GM18861 (cell line): ENCODE measurements around the gene SPZ1.
"Not testable (repeated sequence)": the region's sequence is repeated elsewhere in the genome, so short reads cannot be mapped to it uniquely, and the experiment has no call there.

ENCODE experiments used
- ATAC-seq: cut with Tn5 transposase; IDR thresholded peaks from one replicate; pipeline ENCODE4 v1.9.1; 2021; ENCODE audit not compliant: unreplicated experiment

SPZ1 gene, protein sequence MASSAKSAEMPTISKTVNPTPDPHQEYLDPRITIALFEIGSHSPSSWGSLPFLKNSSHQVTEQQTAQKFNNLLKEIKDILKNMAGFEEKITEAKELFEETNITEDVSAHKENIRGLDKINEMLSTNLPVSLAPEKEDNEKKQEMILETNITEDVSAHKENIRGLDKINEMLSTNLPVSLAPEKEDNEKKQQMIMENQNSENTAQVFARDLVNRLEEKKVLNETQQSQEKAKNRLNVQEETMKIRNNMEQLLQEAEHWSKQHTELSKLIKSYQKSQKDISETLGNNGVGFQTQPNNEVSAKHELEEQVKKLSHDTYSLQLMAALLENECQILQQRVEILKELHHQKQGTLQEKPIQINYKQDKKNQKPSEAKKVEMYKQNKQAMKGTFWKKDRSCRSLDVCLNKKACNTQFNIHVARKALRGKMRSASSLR

DNA sequence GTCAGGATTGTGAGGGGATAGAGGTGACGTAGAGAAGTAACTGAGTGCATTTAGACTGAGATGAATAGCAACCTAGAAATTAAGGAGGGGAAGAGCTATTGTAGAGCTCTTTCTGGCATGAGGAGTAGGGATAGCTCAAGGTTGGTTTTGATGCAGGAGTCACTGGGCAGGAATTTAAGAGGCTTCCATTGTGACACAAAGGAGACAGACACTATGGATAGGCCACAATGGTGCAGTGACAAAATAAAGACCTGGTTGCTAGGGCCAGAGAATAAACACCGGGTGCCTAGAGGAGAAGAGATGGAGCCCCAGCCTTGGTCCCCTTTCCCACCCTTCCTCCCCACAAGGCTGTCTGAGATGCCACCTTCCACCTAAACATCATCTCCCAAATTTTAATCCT, at the start of gene SPZ1:
Gene SPZ1 (plus strand): TSS at position 301 of the 400 bp plus-strand sequence. CDS start 214 bp downstream, outside the sequence.
- no peak for ATAC-seq

DNA sequence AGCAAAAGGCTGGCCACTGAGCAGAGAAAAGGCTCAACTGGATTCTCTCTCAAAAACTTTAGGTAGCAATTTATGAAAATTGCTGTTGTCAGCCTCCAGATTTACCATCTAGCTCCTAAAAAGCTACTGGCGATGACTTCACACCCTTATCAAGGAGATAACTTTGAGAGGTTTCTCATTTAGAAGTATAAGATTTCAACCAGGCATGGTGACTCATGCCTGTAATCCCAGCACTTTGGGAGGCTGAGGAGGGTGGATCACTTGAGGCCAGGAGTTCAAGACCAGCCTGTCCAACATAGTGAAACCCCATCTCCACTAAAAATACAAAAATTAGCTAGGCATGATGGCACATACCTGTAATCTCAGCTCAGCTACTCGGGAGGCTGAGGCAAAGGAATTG, 49.3 kb upstream of the SPZ1 start:
- not testable (repeated sequence) for ATAC-seq

- no peak for ATAC-seq
These were observed 44.5 kb upstream of the SPZ1 start for GRCh38 chr5:80275347-80275746.

DNA sequence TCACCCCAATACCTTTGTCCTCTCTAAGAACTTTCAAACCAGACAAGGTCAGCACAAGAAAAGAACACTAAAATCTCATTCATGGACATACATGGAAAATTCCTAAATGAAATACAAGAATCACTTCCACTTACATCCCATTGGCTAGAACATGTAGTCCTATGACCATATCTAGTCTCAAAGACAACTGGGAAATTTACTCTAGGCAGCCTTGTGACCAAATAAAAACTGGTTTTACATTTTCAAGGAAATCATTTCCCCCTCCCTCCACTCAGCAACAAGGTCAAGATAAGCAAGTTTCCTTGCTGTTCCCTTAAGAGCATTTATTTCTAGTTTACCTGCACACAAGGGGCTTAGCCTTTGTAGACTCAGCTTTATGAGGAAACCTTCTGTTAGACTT, 43.6 kb upstream of the SPZ1 start:
- no peak for ATAC-seq

DNA sequence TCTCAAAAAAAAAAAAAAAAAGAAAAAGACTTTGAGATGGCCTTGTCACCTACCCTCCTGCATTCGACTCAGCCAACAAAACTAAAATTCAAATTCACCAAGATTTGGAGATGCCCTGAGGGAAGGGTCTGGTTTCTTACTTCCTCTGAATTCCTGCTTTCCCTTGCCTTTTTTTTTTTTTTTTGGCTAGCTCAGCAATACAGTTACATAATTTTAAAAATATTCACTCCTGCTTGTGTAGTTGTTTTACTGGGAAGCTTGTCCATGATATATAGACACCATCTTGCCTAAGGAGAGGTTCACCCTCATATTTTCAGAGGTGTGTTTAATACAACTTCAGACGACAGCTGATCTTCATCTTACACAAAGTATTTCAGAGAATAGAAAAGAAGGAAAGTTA, 42.6 kb upstream of the SPZ1 start:
- no peak for ATAC-seq

- no peak for ATAC-seq
These were observed 37.7 kb upstream of the SPZ1 start for GRCh38 chr5:80282054-80282453.

GRCh38 chr5:80283360-80283759, 36.4 kb upstream of the SPZ1 start:
- no peak for ATAC-seq

DNA sequence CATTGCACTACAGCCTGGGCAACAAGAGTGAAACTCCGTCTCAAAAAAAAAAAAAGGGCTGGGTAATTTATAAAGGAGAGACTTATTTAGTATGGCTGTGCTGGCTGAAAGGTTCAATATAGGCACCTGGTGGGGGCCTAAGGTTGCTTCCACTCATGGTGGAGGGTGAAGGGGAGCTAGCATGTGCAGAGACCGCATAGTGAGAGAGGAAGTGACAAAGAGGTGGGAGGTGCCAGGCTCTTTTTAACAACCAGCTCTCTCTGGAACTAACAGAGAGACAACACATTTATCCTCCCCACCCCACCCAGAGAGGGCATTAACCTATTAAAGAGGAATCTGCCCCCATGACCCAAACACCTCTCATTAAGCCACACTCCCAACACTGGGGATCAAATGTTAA, 35.1 kb upstream of the SPZ1 start:
- no peak for ATAC-seq

DNA sequence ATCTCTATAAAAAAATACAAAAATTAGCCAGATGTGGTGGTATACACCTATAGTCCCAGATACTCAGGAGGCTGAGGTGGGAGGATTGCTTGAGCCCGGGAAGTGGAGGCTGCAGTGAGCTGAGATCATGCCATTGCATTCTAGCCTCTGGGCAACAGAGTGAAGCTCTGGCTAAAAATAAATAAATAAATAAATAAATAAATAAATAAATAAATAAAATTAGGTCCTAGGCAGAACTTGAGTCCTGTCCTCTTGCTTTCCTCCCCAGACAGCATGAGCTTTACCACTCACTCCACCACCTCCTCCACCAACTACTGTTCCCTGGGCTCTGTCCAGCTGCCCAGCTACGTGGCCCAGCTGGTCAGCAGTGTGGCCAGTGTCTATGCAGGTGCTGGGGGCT, 31.6 kb upstream of the SPZ1 start:
- no peak for ATAC-seq

- ATAC-seq = no peak
These were observed 30.5 kb upstream of the SPZ1 start for GRCh38 chr5:80289320-80289719.

- no peak for ATAC-seq
These were observed 28.0 kb upstream of the SPZ1 start for GRCh38 chr5:80291761-80292160.

GRCh38 chr5:80296121-80296520, 23.7 kb upstream of the SPZ1 start:
- no peak for ATAC-seq

DNA sequence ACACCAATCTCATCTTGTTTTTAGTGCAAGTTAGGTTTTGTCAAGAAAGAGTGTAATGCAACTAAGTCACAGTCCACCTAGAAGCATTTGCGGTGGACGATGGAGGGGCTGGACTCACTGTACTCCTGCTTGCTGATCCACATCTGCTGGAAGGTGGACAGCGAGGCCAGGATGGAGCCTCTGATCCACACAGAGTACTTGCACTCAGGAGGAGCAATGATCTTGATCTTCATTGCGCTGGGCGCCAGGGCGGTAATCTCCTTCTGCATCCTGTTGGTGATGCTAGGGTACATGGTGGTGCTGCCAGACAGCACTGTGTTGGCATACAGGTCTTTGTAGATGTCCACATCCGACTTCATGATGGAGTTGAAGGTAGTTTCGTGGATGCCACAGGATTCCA, 20.2 kb upstream of the SPZ1 start:
- no peak for ATAC-seq

- ATAC-seq = no peak
These were observed 19.7 kb upstream of the SPZ1 start for GRCh38 chr5:80300125-80300524.

DNA sequence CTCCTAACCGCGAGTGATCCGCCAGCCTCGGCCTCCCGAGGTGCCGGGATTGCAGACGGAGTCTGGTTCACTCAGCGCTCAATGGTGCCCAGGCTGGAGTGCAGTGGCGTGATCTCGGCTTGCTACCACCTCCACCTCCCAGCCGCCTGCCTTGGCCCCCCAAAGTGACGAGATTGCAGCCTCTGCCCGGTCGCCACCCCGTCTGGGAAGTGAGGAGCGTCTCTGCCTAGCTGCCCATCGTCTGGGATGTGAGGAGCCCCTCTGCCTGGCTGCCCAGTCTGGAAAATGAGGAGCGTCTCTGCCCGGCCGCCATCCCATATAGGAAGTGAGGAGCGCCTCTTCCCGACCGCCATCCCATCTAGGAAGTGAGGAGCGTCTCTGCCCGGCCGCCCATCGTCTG, 19.0 kb upstream of the SPZ1 start:
- not testable (repeated sequence) for ATAC-seq

GRCh38 chr5:80301342-80301741, 18.5 kb upstream of the SPZ1 start:
- ATAC-seq = not testable (repeated sequence)

DNA sequence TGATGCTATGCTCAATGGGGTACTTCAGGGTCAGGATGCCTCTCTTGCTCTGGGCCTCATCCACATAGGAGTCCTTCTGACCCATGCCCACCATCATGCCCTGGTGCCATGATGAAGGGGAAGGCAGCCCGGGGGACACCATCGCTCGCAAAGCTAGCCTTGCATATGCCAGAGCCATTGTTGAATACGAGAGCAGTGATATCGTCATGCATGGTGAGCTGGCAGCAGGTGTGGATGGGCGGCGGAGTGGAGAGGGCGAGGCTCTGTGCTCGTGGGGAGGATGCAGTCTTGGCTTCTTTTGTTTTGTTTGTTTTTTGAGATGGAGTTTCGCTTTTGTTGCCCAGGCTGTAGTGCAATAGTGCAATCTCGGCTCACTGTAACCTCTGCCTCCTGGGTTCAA, 17.2 kb upstream of the SPZ1 start:
- no peak for ATAC-seq

DNA sequence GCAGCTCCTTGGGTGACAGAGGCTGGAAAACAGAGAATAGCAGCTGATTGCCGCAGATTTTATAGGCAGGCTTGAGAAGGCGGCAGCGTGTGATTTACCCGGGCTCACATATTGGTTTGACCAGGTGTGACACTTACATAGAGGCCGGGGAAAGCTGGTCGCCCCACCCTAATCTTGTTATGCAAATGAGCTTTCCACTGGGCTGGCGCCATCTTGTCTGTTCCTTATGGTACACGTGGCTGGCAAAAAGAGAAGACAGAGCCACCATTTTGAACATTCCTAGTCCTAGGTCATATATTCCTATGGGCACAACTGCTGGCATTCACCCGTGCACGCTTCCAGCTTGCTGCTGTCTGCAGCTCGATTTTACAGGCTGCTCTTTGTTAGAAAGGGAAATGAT, 11.3 kb upstream of the SPZ1 start:
- ATAC-seq = no peak

GRCh38 chr5:80309871-80310665, 9.7 kb upstream of the SPZ1 start:
- ATAC-seq = no peak

- ATAC-seq = no peak
These were observed 4.6 kb upstream of the SPZ1 start for GRCh38 chr5:80315244-80315643.

- ATAC-seq = no peak
These were observed 1.6 kb upstream of the SPZ1 start for GRCh38 chr5:80318212-80318611.

GRCh38 chr5:80324912-80325311, 5.1 kb downstream of the SPZ1 start:
- ATAC-seq = no peak
